CD4-positive, alpha-beta T cell treated with Interleukin-4 for 4 hours (primary cell): ENCODE data around the gene ARHGAP8.

Experiments used
- DNase-seq: peaks from one replicate; pipeline ENCODE4 v3.0.0-alpha.2; 2020

The ARHGAP8 gene

DNA sequence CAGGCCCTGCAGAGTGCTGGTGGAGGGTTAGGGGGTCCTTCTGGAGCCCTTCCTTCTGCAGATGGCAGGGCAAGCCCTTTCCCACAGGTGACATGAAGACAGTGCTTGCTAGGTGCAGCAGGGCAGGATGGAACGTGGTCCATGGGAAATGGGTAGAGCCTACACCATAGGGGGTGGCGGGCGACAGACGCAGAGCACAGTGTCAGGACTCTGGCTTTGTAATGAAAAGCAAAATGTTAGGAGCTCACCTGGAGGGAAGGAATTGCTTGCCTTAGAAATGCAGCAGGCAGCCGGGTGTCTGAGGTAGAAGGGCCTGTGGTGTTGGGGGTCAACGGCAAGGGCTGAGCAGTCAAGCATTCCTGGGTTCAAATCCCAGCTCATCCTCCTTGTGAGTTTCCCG lies 54.9 kb downstream of the ARHGAP8 start:
- no peak for DNase-seq

GRCh38 chr22:44807915-44808690 lies 55.7 kb downstream of the ARHGAP8 start:
- no peak for DNase-seq

GRCh38 chr22:44809456-44809855 lies 57.1 kb downstream of the ARHGAP8 start:
- DNase-seq = no peak

GRCh38 chr22:44811141-44811540 lies 58.8 kb downstream of the ARHGAP8 start:
- DNase-seq = no peak

GRCh38 chr22:44813416-44813815 lies 61.0 kb downstream of the ARHGAP8 start:
- no peak for DNase-seq

GRCh38 chr22:44814266-44815098 lies 62.1 kb downstream of the ARHGAP8 start:
- DNase-seq = no peak

DNA sequence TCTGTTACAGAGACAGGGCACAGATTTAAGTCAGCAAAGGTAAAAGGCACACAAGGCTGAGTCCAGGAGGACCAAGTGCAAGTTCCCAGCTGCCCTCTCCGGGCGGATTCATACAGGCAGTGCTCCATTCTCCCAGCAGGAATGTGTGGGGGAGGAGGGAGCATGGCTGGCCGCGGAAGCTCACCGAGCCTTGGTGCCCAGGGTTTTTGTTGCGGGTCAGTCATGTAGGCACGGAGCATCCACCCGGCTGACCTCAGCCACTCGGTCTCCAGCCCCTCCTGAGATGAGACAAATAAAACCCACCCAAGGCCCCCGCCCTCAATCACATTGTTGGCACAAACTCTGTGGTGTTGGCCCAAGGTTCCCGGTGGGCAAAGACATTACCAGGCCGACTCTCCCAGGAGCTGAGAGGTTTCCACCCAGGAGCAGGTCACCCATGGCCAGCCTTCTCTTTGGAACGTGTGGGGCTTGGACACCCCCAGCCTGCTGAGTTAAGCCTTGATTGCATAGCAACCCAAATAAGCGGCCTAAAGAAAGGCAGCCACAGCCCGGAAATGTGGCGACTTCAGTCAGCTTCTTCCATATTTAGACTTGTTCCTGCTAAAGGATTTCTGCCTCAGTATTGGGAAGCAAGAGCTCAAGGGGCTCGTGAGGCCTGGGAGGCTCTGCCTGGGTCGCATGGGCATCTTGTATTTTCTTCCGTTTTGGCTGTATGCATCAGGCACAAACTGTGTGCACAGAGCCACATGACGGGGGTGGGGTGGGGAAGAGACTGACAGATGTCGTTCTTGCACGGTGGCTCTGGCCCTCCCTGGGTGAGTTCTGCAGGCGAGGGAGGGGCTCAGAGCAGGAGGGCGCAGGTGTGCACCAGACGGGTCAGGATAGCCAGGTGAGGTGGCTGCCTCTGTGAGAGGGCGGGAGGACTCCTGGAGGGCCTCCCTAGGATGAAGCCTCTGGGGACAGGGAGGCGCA lies 63.0 kb downstream of the ARHGAP8 start:
- no peak for DNase-seq

GRCh38 chr22:44816141-44816540 lies 63.8 kb downstream of the ARHGAP8 start:
- no peak for DNase-seq

- no peak for DNase-seq
Observed at GRCh38 chr22:44818727-44819126, 66.4 kb downstream of the ARHGAP8 start.

DNA sequence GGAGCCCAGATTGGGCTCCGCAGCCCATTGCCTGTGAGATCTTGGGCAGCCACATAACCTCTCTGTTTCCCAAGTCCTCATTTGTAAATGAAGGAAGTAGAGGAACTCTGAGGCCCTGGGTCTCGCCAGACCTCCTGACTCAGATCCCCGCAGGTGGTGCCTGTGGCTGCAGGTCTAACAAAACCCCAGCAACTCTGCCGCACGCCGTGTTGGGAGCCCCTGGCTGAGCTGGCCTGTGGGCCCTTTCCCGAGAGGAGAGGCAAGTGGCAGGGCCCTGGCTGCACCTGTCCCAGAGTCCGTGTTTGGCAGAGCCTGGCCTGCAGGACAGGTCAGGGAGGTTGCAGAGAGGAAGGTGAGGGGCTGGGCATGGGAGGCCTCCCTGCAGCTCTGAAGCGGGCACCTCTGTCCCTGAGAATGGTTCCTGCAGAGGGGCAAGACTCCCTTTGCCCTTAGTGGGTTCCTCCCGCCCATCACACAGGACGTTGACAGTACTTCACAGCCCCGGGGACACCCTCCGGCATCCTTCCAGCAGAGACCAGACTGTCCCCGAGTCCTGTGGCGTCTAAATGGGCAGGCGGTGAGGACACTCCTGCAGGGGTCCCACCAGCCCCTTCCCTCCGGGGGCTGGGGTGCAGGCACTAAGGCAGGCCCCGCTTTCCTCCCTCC lies 67.7 kb downstream of the ARHGAP8 start:
- DNase-seq = no peak

DNA sequence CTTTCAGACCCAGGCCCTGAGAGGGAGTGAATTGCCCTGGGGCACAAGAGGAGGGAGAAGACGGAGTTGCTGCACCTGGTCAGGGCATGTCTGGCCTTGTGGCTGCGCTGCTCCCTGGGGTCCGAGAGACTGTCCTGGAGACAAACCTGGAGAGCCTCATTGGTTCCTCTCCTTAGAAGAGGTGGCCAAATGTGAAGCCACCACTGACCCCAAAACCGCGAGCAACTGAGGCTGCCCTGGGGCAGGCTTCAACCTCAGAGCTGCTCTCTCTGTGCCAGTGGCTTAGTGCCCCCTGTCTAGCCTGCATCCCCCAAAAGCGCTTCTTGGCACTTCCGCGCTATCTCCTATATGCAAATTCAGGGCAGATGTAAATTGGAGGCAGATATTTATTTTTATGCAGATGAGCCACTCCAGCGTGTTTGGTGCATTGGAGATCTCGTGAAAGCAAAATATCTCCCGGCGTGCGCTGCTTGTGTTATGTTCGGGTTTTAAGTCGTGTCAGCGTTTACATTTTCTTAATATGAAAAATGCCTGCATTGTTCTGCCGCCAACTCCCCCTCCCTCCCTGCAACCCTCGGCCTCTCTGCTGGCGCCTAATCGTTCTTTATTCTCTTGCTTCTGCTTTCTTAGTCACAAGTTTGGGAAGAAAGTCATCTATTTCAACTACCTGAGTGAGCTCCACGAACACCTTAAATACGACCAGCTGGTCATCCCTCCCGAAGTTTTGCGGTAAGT lies 69.5 kb downstream of the ARHGAP8 start:
- no peak for DNase-seq

GRCh38 chr22:44822534-44822933 lies 70.2 kb downstream of the ARHGAP8 start:
- no peak for DNase-seq

DNA sequence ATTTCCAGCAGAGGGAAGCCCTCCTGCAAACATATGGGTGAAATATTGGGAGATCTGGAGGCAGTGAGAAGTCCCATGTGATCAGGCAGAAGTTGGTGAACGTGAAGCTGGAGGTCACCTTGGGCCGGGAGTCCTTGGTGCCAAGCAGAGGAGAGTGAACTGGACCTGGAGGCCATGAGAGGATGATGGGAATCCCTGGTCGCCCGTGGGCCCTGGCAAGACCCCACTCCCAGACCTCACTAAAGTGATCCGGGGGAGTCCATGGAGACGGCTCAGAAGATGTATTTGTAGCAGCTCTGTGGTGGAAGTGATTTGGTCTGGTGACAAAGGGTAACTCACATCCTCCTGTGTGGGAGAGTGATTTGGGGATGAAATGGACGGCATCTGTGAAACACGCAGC lies 71.0 kb downstream of the ARHGAP8 start:
- no peak for DNase-seq

DNA sequence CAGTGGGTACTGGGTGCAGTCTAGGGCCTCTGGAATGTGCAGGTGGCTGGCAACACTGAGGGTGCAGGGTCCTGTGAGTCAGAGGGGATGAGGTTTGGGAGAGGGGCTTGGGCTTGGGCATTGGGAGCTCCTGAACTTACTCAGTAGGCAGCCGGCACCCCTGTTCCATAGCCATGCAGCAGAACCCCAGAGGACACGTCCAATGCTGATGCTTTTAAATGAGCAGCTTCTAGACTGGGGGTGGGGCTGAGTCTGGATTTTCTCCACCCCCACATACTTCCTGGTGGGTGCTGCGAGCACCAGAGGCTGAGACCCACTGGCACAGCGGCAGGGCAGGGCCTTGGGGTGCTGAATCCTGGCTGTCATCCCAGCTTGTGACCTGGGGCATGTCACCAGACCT lies 71.4 kb downstream of the ARHGAP8 start:
- DNase-seq = no peak

DNA sequence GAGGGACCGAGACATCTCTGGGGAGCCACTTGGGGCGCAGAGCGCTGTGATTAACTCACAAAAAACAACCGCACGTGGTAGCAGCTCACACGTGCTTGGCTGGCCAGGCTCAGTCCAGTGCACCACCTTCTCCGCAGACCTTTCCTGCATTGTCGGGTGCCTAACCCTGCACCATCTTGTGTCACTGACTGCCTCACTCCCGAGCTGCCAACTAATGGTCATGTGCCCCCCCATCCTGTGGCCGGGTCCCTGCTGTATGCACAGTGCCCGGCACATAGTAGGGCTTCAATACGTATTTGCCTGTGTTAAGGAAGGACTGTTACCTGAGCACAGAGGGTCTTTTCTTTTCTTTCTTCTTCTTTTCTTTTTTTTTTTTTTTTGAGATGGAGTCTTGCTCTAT lies 71.9 kb downstream of the ARHGAP8 start:
- no peak for DNase-seq

DNA sequence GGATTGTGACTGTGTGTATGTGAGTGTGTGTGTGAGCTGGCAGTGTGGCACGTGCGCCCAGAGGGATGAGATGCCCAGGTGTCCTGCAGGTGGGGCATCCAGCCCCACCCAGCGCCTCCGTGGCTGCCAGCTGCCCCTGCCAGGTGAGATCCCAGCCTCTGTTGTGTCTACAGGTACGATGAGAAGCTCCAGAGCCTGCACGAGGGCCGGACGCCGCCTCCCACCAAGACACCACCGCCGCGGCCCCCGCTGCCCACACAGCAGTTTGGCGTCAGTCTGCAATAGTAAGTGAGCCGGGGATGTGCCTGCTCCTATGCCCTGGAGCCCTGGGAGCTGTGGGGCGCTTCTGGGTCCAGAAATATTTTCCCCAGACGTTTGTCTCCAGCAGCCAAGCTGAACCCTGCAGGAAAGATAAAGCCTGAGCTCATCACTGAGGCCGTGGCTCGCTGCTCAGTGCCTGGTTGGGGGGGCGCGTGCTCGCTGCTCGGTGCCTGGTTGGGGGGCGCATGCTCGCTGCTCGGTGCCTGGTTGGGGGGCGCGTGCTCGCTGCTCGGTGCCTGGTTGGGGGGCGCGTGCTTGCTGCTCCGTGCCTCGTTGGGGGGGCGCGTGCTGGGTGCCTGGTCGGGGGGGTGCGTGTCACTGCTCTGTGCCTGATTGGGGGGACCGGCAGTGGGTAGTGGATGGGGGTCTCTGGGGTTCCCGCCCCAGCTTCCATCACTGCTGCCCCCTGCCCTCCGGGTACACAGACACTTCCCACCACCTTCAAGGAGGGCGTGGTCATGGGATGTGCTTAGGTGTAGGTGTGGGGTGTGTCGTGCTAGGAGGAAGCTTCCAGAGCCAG lies 73.2 kb downstream of the ARHGAP8 start:
- no peak for DNase-seq

GRCh38 chr22:44827666-44828190 lies 75.4 kb downstream of the ARHGAP8 start:
- no peak for DNase-seq

DNA sequence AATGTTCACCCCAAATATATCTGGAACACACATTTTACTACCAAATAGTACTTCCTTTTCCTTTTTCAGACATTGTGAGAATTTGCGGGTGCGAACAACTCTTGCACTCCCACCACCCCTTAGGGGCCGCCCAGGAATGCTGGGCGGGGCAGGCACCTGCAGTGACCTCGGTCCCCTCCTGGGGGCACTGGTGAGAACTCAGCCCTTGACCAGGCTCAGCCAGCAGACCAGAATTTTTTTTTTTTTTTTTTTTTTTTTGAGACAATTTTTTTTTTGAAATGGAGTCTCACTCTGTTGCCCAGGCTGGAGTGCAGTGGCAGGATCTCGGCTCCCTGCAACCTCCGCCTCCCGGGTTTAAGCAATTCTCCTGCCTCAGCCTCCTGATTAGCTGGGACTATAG lies 75.8 kb downstream of the ARHGAP8 start:
- DNase-seq = no peak

GRCh38 chr22:44831885-44832284 lies 79.5 kb downstream of the ARHGAP8 start:
- no peak for DNase-seq

- no peak for DNase-seq
Observed at GRCh38 chr22:44834065-44834464, 81.7 kb downstream of the ARHGAP8 start.

DNA sequence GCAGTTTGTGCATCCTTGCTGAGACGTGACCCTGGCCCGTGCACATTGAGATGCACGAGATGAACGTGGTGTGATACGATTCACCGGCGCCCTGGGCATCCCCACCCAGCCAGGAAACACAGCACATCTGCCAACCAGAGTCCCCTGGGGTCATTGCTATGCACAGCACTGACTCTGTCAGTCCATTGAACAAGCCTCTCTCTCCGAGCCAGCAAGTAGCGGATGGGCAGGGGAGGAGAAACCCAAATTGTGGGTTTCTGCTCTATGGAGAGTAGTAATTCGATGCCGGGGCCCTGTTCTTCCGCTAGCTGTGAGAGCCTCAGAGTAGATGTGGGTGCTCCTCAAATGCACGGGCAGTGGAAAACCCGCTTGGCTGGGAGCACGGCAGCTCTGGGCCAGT lies 85.1 kb downstream of the ARHGAP8 start:
- no peak for DNase-seq
